GM23248 (cell line): Measurements from ENCODE around the gene LIMK1.

Source experiments
- EZH2 ChIP-seq: fragments of 200-600 bp; sonication (generic); IDR thresholded peaks from 2 replicates; pipeline ENCODE4 v1.6.1; 2018; ENCODE audit warnings: antibody characterized with exemption, mild to moderate bottlenecking; ENCODE audit not compliant: insufficient read depth, poor library complexity, severe bottlenecking
- EZH2phosphoT487 ChIP-seq: fragments of 200-600 bp; sonication (generic); IDR thresholded peaks from 2 replicates; pipeline ENCODE4 v1.6.1; 2018; ENCODE audit warnings: antibody characterized with exemption, moderate library complexity, mild to moderate bottlenecking, low read depth; ENCODE audit not compliant: insufficient read depth

- TF ChIP-seq EZH2 (no peak), EZH2phosphoT487 (no peak)
Measured at GRCh38 chr7:74068378-74069085, 15.1 kb upstream of the LIMK1 start.
